HTERT RPE-1 (cell line): Measurements from ENCODE around the gene CD300C.
"Not testable (repeated sequence)": the region's sequence is repeated elsewhere in the genome, so short reads cannot be mapped to it uniquely, and the experiment has no call there.

Experiments
- in situ Hi-C: fragments of 300-500 bp; cut with MboI; formaldehyde crosslinking; loops from 4 replicates; pipeline ENCODE4 v1.14.3; 2020; ENCODE audit warnings: low sequenced_read_pairs

Gene CD300C

DNA sequence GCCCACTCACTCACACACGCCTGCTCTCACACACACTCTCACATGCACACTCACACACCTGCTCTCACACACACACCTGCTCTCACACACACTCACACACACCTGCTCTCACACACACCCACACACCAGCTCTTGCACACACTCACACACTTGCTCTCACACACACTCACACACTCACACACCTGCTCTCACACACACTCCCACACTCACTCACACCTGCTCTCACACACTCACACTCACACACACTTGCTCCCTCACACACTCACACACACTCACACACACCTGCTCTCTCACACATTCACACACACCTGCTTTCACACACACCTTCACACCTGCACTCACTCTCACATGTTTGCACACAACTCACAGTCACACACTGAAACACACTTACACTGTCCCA lies 17.4 kb upstream of the CD300C start:
- in situ Hi-C loops = no loop called here

GRCh38 chr17:74561586-74561985 lies 15.7 kb upstream of the CD300C start:
- in situ Hi-C loops = no loop called here

- in situ Hi-C loops = no loop called here
Observed at GRCh38 chr17:74558882-74559519, 13.1 kb upstream of the CD300C start.

GRCh38 chr17:74558402-74558801 lies 12.5 kb upstream of the CD300C start:
- in situ Hi-C loops = not testable (repeated sequence)

DNA sequence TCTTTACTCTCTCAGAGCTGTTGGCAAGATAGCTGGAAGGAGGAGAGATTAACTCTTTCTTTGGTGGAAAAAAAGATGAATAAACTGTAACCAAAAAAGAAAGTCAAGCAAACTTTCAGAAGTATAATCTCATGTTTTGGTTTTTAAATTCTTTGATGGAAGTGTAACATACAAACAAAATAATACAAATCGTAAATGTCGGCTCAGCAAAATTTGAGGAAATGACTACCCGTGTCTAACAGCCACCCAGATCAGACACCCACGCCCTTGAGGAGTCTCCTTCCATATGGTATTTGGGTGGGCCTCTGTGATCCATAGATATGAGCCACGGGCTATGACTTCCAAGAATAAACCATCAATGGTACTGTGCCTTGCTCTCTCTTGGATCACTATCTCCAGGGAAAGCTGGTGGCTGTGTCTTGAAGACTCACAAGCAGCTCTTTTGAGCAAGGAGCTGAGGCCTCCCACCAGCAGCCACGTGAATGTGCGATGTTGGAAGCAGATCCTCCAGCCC lies 9.6 kb upstream of the CD300C start:
- in situ Hi-C loops = no loop called here

DNA sequence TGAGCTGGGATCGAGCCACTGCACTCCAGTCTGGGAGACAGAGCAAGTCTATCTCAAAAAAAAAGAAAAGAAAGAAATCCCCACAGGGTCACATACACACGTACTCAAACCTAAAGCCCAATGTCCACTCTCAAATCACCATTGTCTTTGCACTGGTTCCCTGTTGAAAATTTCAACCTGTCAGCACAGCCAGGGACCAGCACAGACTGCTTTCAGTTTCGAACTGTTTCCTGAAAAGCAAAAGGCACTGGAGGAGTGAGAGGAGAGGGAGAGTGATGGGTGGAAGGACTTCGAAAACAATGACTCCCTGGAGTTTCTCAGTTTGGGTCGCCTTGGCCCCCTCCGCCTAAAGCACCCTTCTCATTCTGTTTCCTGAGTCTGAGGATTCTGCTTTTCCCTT lies 9.0 kb upstream of the CD300C start:
- in situ Hi-C loops = no loop called here

GRCh38 chr17:74552037-74552436 lies 6.1 kb upstream of the CD300C start:
- in situ Hi-C loops = no loop called here

- in situ Hi-C loops = no loop called here
Observed at GRCh38 chr17:74550602-74551001, 4.7 kb upstream of the CD300C start.

DNA sequence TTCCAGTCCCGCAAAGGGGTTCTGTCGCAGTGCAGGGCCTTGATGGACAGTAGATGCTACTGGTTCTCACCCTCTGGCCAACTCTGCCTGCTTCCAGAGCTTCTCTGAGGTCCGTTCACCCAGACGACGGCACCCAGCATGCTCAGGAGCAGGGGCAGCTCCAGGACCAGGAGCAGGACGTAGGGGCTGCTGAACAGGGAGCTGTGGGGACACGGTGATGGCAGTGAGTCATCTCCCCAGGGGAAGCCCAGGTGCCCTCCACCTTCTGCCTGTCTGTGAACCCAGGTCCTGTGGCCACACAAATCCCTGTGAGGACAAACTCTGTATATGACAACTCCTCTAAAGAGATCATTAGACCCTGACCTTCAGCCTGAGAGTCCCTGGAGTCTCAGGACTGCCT lies 3.4 kb upstream of the CD300C start:
- in situ Hi-C loops = no loop called here

GRCh38 chr17:74547736-74548135 lies 1.8 kb upstream of the CD300C start:
- in situ Hi-C loops = no loop called here

- in situ Hi-C loops = no loop called here
Observed at GRCh38 chr17:74547264-74547663, 1.3 kb upstream of the CD300C start.

DNA sequence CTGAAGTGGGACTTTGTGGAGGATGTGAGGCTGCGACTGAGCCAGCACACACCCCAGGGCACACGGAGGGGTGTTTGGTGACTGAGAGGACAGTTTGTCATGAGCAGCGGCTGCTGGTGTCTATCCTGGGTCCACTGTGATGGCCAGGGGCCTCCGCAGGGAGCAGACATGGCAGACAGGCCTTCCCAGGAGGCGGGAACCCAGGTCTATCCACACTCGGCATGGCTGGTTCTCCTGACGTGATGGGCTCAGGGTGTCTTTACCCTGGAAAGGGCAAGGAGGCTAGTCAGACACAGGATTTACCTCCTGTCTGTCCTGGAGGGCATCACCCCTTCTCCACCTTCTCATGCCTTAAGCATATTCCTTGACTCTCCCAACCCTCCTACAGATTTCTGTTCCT lies 671 bp upstream of the CD300C start:
- in situ Hi-C loops = no loop called here

DNA sequence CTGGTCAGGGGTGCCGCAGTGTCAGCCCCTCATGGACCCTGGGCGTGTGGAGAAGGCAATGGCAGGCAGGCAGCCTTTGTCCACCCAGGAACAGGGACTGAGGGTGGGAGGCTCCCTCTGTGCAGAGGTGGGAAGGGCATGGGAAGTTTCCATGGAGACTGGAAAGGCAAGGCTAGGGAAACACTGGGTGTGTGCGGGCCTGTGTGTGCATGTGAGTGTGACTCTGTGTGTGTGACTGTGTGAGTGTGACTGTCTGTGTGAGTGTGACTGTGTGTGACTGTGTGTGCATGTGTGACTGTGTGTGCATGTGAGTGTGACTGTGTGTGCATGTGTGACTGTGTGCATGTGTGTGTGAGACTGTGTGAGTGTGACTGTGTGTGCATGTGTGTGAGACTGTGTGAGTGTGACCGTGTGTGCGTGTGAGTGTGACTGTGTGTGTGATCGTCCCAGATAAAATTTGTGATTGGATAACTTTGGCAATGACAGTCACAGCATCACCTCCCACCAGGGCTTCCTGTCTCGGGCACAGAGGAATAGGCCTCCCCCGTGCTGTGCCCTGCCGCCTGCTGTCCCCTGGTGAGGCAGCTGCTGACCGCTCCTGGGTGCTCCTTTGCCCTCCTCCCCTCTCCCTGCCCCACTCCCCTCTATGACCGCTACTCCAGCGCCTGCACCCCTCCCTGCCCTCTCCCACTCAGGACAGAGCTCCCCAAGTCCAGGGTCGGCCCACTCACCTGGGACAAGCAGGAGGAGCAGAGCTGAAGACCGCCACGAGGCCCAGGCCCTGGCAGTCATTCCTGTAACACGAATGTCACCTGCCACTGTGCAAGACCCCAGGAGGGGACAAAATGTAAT lies 698 bp downstream of the CD300C start:
- in situ Hi-C loops = no loop called here

DNA sequence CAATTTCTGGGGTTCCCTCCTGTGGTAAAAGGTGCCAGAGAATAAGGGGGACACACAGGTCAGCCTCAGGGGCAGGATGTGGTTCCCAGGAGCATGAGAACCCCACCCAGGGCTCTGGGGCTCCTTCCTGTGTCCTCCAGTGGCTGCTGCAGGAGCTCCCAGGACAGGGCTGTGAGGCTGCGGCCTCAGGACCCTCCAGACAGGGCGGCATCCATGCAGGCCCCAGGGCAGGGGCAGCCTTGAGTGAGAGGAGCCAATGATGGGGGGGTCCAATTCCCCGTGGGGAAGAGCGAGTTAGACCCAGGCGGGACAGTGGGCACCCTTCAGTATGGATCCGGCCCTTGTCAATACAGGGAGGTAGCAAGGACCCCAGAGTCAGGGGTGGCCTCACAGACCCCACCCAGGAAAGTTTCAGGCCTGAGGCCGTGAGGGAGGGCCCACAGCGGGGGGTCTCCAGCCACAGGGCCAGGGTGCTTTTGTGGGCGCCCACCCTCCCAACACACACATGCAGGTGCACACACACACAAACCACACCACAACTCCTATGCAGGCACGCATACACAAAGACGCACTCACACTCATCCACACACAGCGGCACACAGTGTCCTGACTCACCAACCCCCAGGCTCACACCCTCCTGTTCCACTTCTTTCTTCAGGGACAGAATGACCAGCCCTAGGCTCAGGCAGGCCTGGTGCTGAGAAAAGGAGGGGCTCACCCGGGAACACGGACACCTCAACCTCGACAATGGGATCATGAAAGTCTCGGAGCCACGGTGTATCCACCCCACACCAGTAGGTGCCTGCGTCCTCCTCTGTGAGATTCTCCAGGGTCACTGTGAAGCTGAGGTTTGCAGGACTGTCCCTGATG lies 1.8 kb downstream of the CD300C start:
- in situ Hi-C loops = no loop called here

GRCh38 chr17:74543406-74543805 lies 2.5 kb downstream of the CD300C start:
- in situ Hi-C loops = no loop called here

DNA sequence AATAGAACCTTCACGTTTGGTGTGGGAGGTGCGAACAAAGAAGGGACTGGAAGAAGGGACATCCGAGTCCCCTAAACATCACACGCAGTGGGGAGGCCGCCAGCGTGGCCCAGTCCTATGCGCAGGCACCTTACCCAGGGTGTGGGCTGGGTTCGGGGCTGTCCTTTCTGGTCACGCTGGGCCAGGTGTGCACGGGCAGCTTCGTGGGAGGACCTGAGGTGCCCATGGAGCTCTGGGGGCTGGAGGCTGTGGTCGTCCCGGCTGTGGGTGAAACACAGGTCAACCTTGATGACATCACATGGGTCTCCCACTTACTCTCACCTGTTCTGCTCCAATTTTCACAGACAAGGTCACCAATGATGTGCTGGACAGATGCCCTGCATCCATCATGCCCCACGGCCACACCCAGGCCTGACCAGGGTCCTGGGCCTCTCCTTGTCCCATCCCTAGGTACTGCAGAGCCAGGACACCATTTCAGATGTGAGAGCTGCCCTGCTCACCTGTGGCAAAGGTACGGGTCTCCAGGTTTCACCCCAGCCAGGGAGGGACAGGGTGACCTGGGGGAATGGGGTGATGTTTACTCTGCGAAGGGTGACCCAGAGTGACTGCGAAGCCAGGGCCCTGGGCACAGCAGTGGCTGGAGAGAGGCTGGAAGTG lies 3.1 kb downstream of the CD300C start:
- in situ Hi-C loops = no loop called here

GRCh38 chr17:74542166-74542565 lies 3.7 kb downstream of the CD300C start:
- in situ Hi-C loops = no loop called here

DNA sequence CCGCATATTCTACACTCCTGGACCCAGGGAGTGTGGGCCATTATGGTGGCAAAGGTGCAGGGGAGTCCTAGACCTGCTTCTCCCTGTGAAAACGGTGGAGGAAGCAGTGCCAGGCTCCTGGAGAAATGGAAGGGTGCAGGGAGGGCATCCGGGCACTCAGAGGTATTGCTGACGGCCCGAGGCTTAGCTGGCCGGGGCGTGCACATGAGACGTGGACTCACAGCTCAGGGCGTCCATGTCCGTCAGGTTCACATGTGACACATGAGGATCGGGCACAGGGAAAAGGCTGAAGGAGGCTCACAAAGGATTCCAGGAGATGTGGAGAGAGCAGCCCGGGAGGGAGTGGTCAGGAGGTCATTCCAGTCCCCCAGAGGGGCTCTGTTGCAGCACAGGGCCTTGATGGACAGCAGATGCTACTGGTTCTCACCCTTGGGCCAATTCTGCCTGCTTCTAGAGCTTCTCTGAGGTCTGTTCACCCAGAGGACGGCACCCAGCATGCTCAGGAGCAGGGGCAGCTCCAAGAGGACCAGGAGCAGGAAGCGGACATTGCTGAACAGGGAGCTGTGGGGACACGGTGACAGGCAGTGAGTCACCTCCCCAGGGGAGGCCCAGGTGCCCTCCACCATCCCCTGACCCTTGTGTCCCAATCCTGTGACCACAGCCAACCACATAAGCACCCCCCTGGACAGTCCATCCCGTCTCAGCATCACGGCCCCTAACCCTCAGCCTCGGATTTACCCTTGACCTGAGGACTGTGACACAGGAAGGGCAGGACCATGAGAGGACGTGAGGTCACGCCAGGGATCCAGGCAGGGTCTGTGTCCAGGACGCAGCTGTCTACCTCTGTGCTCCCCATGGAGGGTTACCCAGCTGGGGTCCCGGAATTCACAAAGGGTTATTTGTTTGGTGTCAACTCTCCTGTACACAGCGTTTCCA lies 4.5 kb downstream of the CD300C start:
- in situ Hi-C loops = no loop called here

DNA sequence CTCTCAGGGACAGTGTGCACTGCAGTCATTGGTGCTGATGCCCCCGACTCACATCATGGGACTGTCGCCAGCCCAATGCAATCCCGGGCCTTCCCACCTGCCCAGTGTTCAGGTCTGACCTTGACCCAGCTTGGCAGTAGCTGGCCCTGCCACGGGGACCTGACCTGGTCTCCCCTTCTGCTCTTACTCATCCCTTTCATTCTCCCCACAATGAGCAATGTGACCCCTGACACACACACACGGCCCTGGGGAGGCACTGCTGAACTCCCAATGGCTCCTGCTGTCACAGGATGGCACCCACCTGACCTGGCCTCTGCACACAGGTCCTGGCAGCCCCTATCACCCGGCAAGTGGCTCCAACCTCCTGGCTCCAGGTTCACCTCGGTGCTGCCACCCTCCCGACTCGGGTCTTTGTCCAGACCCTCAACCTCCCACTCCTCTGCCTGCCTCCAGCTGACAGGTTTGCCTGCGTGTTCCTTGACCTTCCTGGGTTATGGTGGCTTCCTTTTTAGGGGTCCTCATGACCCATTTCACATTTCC lies 6.6 kb downstream of the CD300C start:
- in situ Hi-C loops = no loop called here
